CD4-positive, alpha-beta T cell (primary cell): ENCODE measurements around the gene ATP6V0A4. TPM values are rescaled to one million over a fixed set of nuclear protein-coding genes. Genes with fewer than 3 reads are reported as not detected.

Experiments
- ATAC-seq: fragments of 200-7000 bp; cut with Tn5 transposase; one replicate; pipeline ENCODE4 v1.10.0; 2022; ENCODE audit warnings: mild to moderate bottlenecking; ENCODE audit not compliant: poor library complexity
- CTCF ChIA-PET: fragments of 350-600 bp; sonication (Branson Sonifier 250); formaldehyde crosslinking; loops from one replicate; lab custom pipeline; 2021; ENCODE audit warnings: antibody characterized with exemption, inconsistent platforms; lab: Charles Lee
- POLR2A ChIA-PET: fragments of 350-600 bp; sonication (Branson Sonifier 250); formaldehyde crosslinking; loops from one replicate; lab custom pipeline; 2021; ENCODE audit warnings: antibody characterized with exemption, inconsistent platforms; lab: Charles Lee
- DNase-seq, 14 experiments: peaks; one replicate each; pipeline ENCODE4 v3.0.0-alpha.2; 2013 to 2020; ENCODE audit warnings: mixed read lengths in 2 of 14
- H3K27ac ChIP-seq, 2 donors: one replicate each; pipeline versions ENCODE4 v1.5.1 to v1.7.0; 2013; ENCODE audit warnings: low read length in 2 of 2, low read depth in 1 of 2, mild to moderate bottlenecking in 1 of 2
- H3K27me3 ChIP-seq, 2 experiments: 1 replicate in 1 of 2; 2 replicates in 1 of 2; pipeline versions ENCODE4 v1.6.1 to v1.7.0; 2013; ENCODE audit warnings: low read length in 2 of 2, control low read depth in 1 of 2, mild to moderate bottlenecking in 1 of 2, moderate library complexity in 1 of 2; ENCODE audit not compliant: insufficient read depth in 2 of 2, control insufficient read depth in 1 of 2
- H3K36me3 ChIP-seq: one replicate; pipeline ENCODE4 v1.6.1; 2013; ENCODE audit warnings: low read length, control low read depth; ENCODE audit not compliant: insufficient read depth
- H3K4me1 ChIP-seq: one replicate; pipeline ENCODE4 v1.6.1; 2013; ENCODE audit warnings: low read length, control low read depth; ENCODE audit not compliant: insufficient read depth
- H3K4me3 ChIP-seq: one replicate; pipeline ENCODE4 v1.5.1; 2013; ENCODE audit warnings: mild to moderate bottlenecking, low read length, moderate library complexity
- H3K9me3 ChIP-seq, 2 experiments: 1 replicate in 1 of 2; 2 replicates in 1 of 2; pipeline versions ENCODE4 v1.6.1 to v1.7.0; 2013; ENCODE audit warnings: low read length in 2 of 2, mild to moderate bottlenecking in 2 of 2, control low read depth in 1 of 2, moderate library complexity in 1 of 2; ENCODE audit not compliant: control insufficient read depth in 1 of 2, insufficient read depth in 1 of 2
- H3K27ac Mint-ChIP-seq: one replicate; pipeline ENCODE4 v1.8.0; 2020; ENCODE audit warnings: mixed read lengths
- H3K27me3 Mint-ChIP-seq: one replicate; pipeline ENCODE4 v1.8.0; 2021; ENCODE audit warnings: mixed read lengths
- H3K36me3 Mint-ChIP-seq: one replicate; pipeline ENCODE4 v1.8.0; 2021; ENCODE audit warnings: low read depth, mixed read lengths
- H3K4me1 Mint-ChIP-seq: one replicate; pipeline ENCODE4 v1.8.0; 2021; ENCODE audit warnings: low read depth, mixed read lengths
- H3K4me3 Mint-ChIP-seq: one replicate; pipeline ENCODE4 v1.8.0; 2020; ENCODE audit warnings: mild to moderate bottlenecking, mixed read lengths
- H3K9me3 Mint-ChIP-seq: one replicate; pipeline ENCODE4 v1.8.0; 2020; ENCODE audit warnings: mixed read lengths
- CTCF ChIP-seq: fragments of 200-600 bp; IDR thresholded peaks from one replicate; pipeline ENCODE4 v1.8.0; 2022; ENCODE audit warnings: antibody characterized with exemption, mild to moderate bottlenecking
- intact Hi-C, 2 experiments: fragments of 100-400 bp; cut with DNase I in 1 of 2; cut with micrococcal nuclease in 1 of 2; formaldehyde crosslinking; loops; one replicate each; pipeline versions ENCODE4 v1.15.1 to v1.9.0; 2023 to 2025; cut with DNase I, micrococcal nuclease
- total RNA-seq, 174 experiments: library from RNA in 2 of 174; stranded (reverse) in 2 of 174; gene quantifications; one replicate each; pipeline ENCODE4 v1.2.3 and lab custom pipeline; 2021 to 2026

Gene ATP6V0A4
- total RNA-seq, 2 experiments from 2014 or later, result not detected

- Mint-ChIP-seq H3K27me3 (peaks cover 17% of the 10 kb centered on the region), H3K9me3 (no peaks in the 10 kb centered on the region), H3K4me1 (no peaks in the 10 kb centered on the region)
Observed at GRCh38 chr7:138835087-138835486, 37.1 kb upstream of the ATP6V0A4 start.

GRCh38 chr7:138834583-138834982, 36.6 kb upstream of the ATP6V0A4 start:
- POLR2A ChIA-PET, result no interaction called here
- Mint-ChIP-seq H3K4me1 (no peaks in the 10 kb centered on the region), H3K4me3 (no peak overlapping the region), H3K9me3 (no peaks in the 10 kb centered on the region), H3K27ac (no peak overlapping the region), H3K36me3 (no peaks in the 10 kb centered on the region), H3K27me3 (peaks cover 17% of the 10 kb centered on the region)
- no peak for ATAC-seq
- no peak overlapping the region for H3K4me3 ChIP-seq
- H3K27ac ChIP-seq, result no peak overlapping the region
- H3K36me3 ChIP-seq, result no peaks in the 10 kb centered on the region
- H3K9me3 ChIP-seq, result no peaks in the 10 kb centered on the region
- intact Hi-C loops, result no loop called here
- no peak for DNase-seq
- TF ChIP-seq CTCF, result no peak
- CTCF ChIA-PET, result no interaction called here
- no peaks in the 10 kb centered on the region for H3K27me3 ChIP-seq
- no peaks in the 10 kb centered on the region for H3K4me1 ChIP-seq

More at GRCh38 chr7:138835087-138835486, 37.1 kb upstream of the ATP6V0A4 start:
- H3K27me3 ChIP-seq, result no peaks in the 10 kb centered on the region
- H3K27ac ChIP-seq, result no peak overlapping the region
- DNase-seq (no peak), ATAC-seq (no peak)
- intact Hi-C loops, result no loop called here
- CTCF ChIA-PET, result no interaction called here
- Mint-ChIP-seq H3K4me3 (no peak overlapping the region), H3K27ac (no peak overlapping the region), H3K36me3 (no peaks in the 10 kb centered on the region)
- no peaks in the 10 kb centered on the region for H3K36me3 ChIP-seq
- no peak overlapping the region for H3K4me3 ChIP-seq
- no peaks in the 10 kb centered on the region for H3K4me1 ChIP-seq
- no peaks in the 10 kb centered on the region for H3K9me3 ChIP-seq
- POLR2A ChIA-PET, result no interaction called here
- no peak for TF ChIP-seq CTCF

- no peak for ATAC-seq
- H3K27ac ChIP-seq, result no peak overlapping the region
- H3K27me3 ChIP-seq, result no peaks in the 10 kb centered on the region
- Mint-ChIP-seq H3K36me3 (no peaks in the 10 kb centered on the region), H3K27ac (no peak overlapping the region), H3K27me3 (peaks cover 12% of the 10 kb centered on the region), H3K9me3 (no peaks in the 10 kb centered on the region), H3K4me3 (no peak overlapping the region), H3K4me1 (no peaks in the 10 kb centered on the region)
- TF ChIP-seq CTCF, result no peak
- DNase-seq, result no peak
- H3K4me1 ChIP-seq, result no peaks in the 10 kb centered on the region
- intact Hi-C loops, result no loop called here
- H3K9me3 ChIP-seq, result no peaks in the 10 kb centered on the region
- ChIA-PET POLR2A (no interaction called here), CTCF (no interaction called here)
- no peaks in the 10 kb centered on the region for H3K36me3 ChIP-seq
- H3K4me3 ChIP-seq, result no peak overlapping the region
Observed at GRCh38 chr7:138833596-138833995, 35.6 kb upstream of the ATP6V0A4 start.
